ENCODE measurements around the gene GSAP.
"Not testable (repeated sequence)": the region's sequence is repeated elsewhere in the genome, so short reads cannot be mapped to it uniquely, and the experiment has no call there.

The GSAP gene

GRCh38 chr7:77276120-77276519 is 140.0 kb downstream of the GSAP start:
- no peak for TF ChIP-seq CTCF (IDR thresholded peaks at IDR 0.05; ENCODE audit: borderline replicate concordance, insufficient read depth, low read depth, low read length)
- H3K4me3 ChIP-seq (ENCODE audit: low read depth, low read length), result no peak overlapping the region

- H3K4me3 ChIP-seq (ENCODE audit: low read depth, low read length), result not testable (repeated sequence)
These were observed 140.5 kb downstream of the GSAP start for GRCh38 chr7:77275663-77276062.

GRCh38 chr7:77271766-77272165 is 144.4 kb downstream of the GSAP start:
- no peak for TF ChIP-seq CTCF (IDR thresholded peaks at IDR 0.05; ENCODE audit: borderline replicate concordance, insufficient read depth, low read depth, low read length)
- no peak overlapping the region for H3K4me3 ChIP-seq (ENCODE audit: low read depth, low read length)

GRCh38 chr7:77270094-77270480 is 146.1 kb downstream of the GSAP start:
- no peak overlapping the region for H3K4me3 ChIP-seq (ENCODE audit: low read depth, low read length)
- no peak for TF ChIP-seq CTCF (IDR thresholded peaks at IDR 0.05; ENCODE audit: borderline replicate concordance, insufficient read depth, low read depth, low read length)

GRCh38 chr7:77269360-77270093 is 146.6 kb downstream of the GSAP start:
- TF ChIP-seq CTCF (IDR thresholded peaks at IDR 0.05; ENCODE audit: borderline replicate concordance, insufficient read depth, low read depth, low read length), result no peak
- no peak overlapping the region for H3K4me3 ChIP-seq (ENCODE audit: low read depth, low read length)

GRCh38 chr7:77266291-77266794 is 149.8 kb downstream of the GSAP start:
- H3K4me3 ChIP-seq (ENCODE audit: low read depth, low read length), result no peak overlapping the region
- no peak for TF ChIP-seq CTCF (IDR thresholded peaks at IDR 0.05; ENCODE audit: borderline replicate concordance, insufficient read depth, low read depth, low read length)

GRCh38 chr7:77265666-77266065 is 150.5 kb downstream of the GSAP start:
- TF ChIP-seq CTCF (IDR thresholded peaks at IDR 0.05; ENCODE audit: borderline replicate concordance, insufficient read depth, low read depth, low read length), result no peak
- no peak overlapping the region for H3K4me3 ChIP-seq (ENCODE audit: low read depth, low read length)

All from GM12875 (cell line).